Stimulated activated CD4-positive, alpha-beta T cell treated with anti-CD3 and anti-CD28 coated beads, TNF-alpha, amount 100 ng/mL, for 48 hours (primary cell): ENCODE results near the gene STPG4.
"Not testable (repeated sequence)": the region's sequence is repeated elsewhere in the genome, so short reads cannot be mapped to it uniquely, and the experiment has no call there.

Source experiments
- DNase-seq, 3 donors: peaks; one replicate each; pipeline ENCODE4 v3.0.0-alpha.2; 2020; ENCODE audit warnings: low read depth in 3 of 3

Gene STPG4

GRCh38 chr2:47173986-47174732, 19.1 kb upstream of the STPG4 start:
- no peak for DNase-seq

- no peak for DNase-seq
These were observed 18.0 kb upstream of the STPG4 start for GRCh38 chr2:47172922-47173695.

GRCh38 chr2:47172156-47172921, 17.2 kb upstream of the STPG4 start:
- no peak for DNase-seq

- no peak for DNase-seq
These were observed 14.7 kb upstream of the STPG4 start for GRCh38 chr2:47169784-47170183.

- DNase-seq: not testable (repeated sequence)
These were observed 13.8 kb upstream of the STPG4 start for GRCh38 chr2:47168895-47169294.

- no peak for DNase-seq
These were observed 12.0 kb upstream of the STPG4 start for GRCh38 chr2:47167149-47167548.

- DNase-seq: no peak
These were observed 10.0 kb upstream of the STPG4 start for GRCh38 chr2:47165001-47165555.

- DNase-seq: no peak
These were observed 7.7 kb upstream of the STPG4 start for GRCh38 chr2:47162780-47163179.

- no peak for DNase-seq
These were observed 6.4 kb upstream of the STPG4 start for GRCh38 chr2:47161475-47161874.

GRCh38 chr2:47160660-47161059, 5.6 kb upstream of the STPG4 start:
- no peak for DNase-seq

GRCh38 chr2:47160211-47160610, 5.1 kb upstream of the STPG4 start:
- DNase-seq: no peak

GRCh38 chr2:47159627-47160026, 4.5 kb upstream of the STPG4 start:
- DNase-seq: no peak

GRCh38 chr2:47158576-47158975, 3.5 kb upstream of the STPG4 start:
- DNase-seq: no peak

GRCh38 chr2:47152803-47153202, 2.3 kb downstream of the STPG4 start:
- DNase-seq: no peak

- DNase-seq: no peak
These were observed 4.9 kb downstream of the STPG4 start for GRCh38 chr2:47150175-47150574.

GRCh38 chr2:47147021-47147420, 8.1 kb downstream of the STPG4 start:
- DNase-seq: no peak

- DNase-seq: no peak
These were observed 9.6 kb downstream of the STPG4 start for GRCh38 chr2:47145466-47145865.

- no peak for DNase-seq
These were observed 13.6 kb downstream of the STPG4 start for GRCh38 chr2:47141520-47141919.

GRCh38 chr2:47134386-47135090, 20.6 kb downstream of the STPG4 start:
- no peak for DNase-seq

GRCh38 chr2:47133046-47133445, 22.1 kb downstream of the STPG4 start:
- DNase-seq: no peak

GRCh38 chr2:47129191-47129706, 25.9 kb downstream of the STPG4 start:
- no peak for DNase-seq
